ENCODE measurements around the gene TBX6. TPM values are rescaled to one million over a fixed set of nuclear protein-coding genes. Genes with fewer than 3 reads are reported as not detected.
"Not testable (repeated sequence)": the region's sequence is repeated elsewhere in the genome, so short reads cannot be mapped to it uniquely, and the experiment has no call there.

Gene TBX6
- total RNA-seq, 1 experiment from 2014 or later = 1.8 TPM

DNA sequence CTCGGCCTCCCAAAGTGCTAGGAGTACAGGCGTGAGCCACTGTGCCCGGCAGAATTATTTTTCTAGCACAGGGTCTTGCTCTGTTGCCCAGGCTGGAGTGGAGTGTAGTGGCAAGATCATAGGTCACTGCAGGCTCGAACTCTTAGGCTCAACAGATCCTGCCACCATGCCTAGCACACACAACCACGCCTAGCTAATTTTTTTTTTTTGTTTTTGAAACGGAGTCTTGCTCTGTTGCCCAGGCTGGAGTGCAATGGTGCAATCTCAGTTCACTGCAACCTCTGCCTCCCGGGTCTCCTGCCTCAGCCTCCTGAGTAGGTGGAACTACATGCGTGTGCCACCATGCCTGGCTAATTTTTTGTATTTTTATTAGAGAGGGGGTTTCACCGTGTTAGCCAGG lies 34.0 kb upstream of the TBX6 start:
- not testable (repeated sequence) for H3K9me3 ChIP-seq (ENCODE audit: low read length); DNase-seq; H3K36me3 ChIP-seq (ENCODE audit: insufficient read depth, low read length); H2AFZ ChIP-seq (ENCODE audit: low read length); H4K20me1 ChIP-seq (ENCODE audit: insufficient read depth, low read depth, low read length); H3K9ac ChIP-seq (ENCODE audit: low read length); H3K9me2 ChIP-seq (replicated peaks; ENCODE audit: insufficient read depth, low read length); H3K27me3 ChIP-seq (ENCODE audit: low read length); H3K4me2 ChIP-seq (ENCODE audit: low read depth, low read length, poor library complexity, severe bottlenecking); H3K4me3 ChIP-seq (ENCODE audit: low read length); H3K27ac ChIP-seq (ENCODE audit: low read length)
- Histone ChIP-seq H3K79me2 (ENCODE audit: low read length) (peaks cover 11% of the 10 kb centered on the region), H3K4me1 (ENCODE audit: low read length) (peaks cover 14% of the 10 kb centered on the region)

DNA sequence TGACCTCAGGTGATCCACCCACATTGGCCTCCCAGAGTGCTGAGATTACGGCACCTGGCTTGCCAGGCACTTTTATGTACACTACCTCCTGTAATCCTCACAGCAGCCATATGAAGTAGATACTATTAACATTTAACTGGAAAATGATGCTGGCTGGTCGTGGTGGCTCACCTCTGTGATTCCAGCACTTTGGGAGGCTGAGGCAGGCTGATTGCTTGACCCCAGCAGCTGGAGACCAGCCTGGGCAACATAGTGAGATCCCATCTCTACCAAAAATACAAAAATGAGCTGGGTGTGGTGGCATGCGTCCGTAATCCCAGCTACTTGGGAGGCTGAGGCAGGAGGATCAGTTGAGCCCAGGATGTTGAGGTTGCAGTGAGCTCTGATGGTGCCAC lies 33.3 kb upstream of the TBX6 start:
- Histone ChIP-seq H3K36me3 (ENCODE audit: insufficient read depth, low read length) (no peaks in the 10 kb centered on the region), H3K9ac (ENCODE audit: low read length) (no peak overlapping the region), H3K27ac (ENCODE audit: low read length) (no peak overlapping the region), H4K20me1 (ENCODE audit: insufficient read depth, low read depth, low read length) (no peaks in the 10 kb centered on the region), H3K27me3 (ENCODE audit: low read length) (no peaks in the 10 kb centered on the region), H3K4me2 (ENCODE audit: low read depth, low read length, poor library complexity, severe bottlenecking) (no peak overlapping the region), H3K79me2 (ENCODE audit: low read length) (peaks cover 11% of the 10 kb centered on the region), H3K9me2 (replicated peaks; ENCODE audit: insufficient read depth, low read length) (no peaks in the 10 kb centered on the region), H3K4me3 (ENCODE audit: low read length) (no peak overlapping the region), H3K9me3 (ENCODE audit: low read length) (no peaks in the 10 kb centered on the region), H2AFZ (ENCODE audit: low read length) (no peak overlapping the region), H3K4me1 (ENCODE audit: low read length) (peaks cover 14% of the 10 kb centered on the region)
- no peak for DNase-seq

DNA sequence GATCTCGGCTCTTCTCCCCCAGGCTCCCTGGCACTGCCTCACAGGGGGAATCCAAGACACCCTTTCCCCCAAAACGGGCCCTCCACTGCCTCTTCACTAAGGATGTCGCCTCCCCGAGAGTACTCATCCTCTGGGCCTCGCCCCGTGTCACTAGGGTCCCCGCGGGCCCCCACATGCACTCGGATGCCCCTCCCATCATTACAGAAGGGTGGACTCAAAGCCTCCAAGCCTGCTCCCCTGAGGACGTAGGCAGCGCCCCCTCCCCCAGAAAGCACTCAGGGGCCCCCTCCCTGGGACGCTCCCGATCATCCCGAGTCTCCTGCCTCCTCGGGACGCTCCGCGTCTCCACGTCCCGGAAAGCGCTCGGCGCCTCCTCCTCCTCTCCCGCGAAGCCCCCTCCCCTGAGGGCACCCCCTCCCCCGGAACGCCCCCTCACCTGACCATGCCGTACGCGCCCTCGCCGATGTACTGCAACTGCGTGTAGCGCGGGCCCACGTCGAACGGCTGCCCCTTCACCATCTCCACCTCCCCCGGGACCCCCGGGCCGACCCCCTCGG lies 31.0 kb upstream of the TBX6 start:
- Histone ChIP-seq H3K79me2 (ENCODE audit: low read length) (peaks cover 11% of the 10 kb centered on the region), H4K20me1 (ENCODE audit: insufficient read depth, low read depth, low read length) (no peaks in the 10 kb centered on the region), H3K4me1 (ENCODE audit: low read length) (peaks cover 14% of the 10 kb centered on the region), H2AFZ (ENCODE audit: low read length) (peak overlapping the region; percentile 12; the same call in 1 of the 2 replicates), H3K9ac (ENCODE audit: low read length) (peak overlapping the region; percentile 88), H3K4me2 (ENCODE audit: low read depth, low read length, poor library complexity, severe bottlenecking) (peak overlapping the region; percentile 96), H3K9me3 (ENCODE audit: low read length) (no peaks in the 10 kb centered on the region), H3K9me2 (replicated peaks; ENCODE audit: insufficient read depth, low read length) (no peaks in the 10 kb centered on the region), H3K36me3 (ENCODE audit: insufficient read depth, low read length) (peaks cover 3% of the 10 kb centered on the region; the same call in 1 of the 2 replicates), H3K27ac (ENCODE audit: low read length) (peak overlapping the region; percentile 71), H3K27me3 (ENCODE audit: low read length) (no peaks in the 10 kb centered on the region), H3K4me3 (ENCODE audit: low read length) (peak overlapping the region; percentile 73)
- peak; percentile 74 for DNase-seq

DNA sequence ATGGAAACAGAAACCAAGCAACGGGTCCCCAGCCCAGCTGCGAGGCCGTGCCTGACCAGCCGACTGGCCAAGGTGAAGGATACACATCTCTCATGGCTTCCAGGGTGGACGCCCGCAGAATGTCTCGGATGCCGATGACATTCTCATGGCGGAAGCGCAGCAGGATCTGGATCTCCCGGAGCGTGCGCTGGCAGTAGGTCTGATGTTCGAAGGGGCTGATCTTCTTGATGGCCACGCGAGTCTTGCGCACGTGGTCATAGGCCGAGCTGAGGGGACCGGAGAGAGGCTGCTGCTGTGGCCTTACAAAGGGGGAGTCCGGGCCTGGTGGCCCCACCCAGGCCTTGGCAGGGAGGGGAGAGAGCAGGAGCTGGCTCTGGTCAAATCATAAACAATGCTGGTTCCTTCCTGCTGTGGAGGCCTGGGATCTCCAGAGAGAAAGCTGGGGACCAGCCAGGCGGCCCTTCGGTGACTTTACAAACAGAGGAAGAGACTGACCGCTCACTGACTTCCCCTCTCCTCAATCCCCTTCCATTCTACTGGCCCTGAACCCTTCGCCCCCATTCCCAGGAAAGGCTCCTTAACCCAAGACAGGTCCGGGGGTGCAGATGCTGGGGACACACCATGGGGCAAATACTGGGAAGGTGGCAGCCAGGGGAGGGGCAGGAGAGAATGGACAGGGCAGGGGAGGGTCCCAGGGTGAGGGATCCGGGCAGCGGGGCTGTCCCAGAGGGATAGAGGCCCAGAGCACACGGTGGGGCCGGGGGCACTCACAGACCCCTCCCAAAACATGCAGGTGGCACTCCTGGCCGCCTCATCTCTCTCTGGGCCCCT lies 30.2 kb upstream of the TBX6 start:
- Histone ChIP-seq H3K4me2 (ENCODE audit: low read depth, low read length, poor library complexity, severe bottlenecking) (peak overlapping the region; percentile 96), H4K20me1 (ENCODE audit: insufficient read depth, low read depth, low read length) (no peaks in the 10 kb centered on the region), H3K4me1 (ENCODE audit: low read length) (peaks cover 14% of the 10 kb centered on the region), H3K27me3 (ENCODE audit: low read length) (no peaks in the 10 kb centered on the region), H3K27ac (ENCODE audit: low read length) (peak overlapping the region; percentile 71), H3K9me3 (ENCODE audit: low read length) (no peaks in the 10 kb centered on the region), H3K36me3 (ENCODE audit: insufficient read depth, low read length) (peaks cover 3% of the 10 kb centered on the region; the same call in 1 of the 2 replicates), H3K79me2 (ENCODE audit: low read length) (peaks cover 11% of the 10 kb centered on the region), H3K9ac (ENCODE audit: low read length) (peak overlapping the region; percentile 88), H2AFZ (ENCODE audit: low read length) (no peak overlapping the region), H3K9me2 (replicated peaks; ENCODE audit: insufficient read depth, low read length) (no peaks in the 10 kb centered on the region), H3K4me3 (ENCODE audit: low read length) (peak overlapping the region; percentile 73)
- no peak for DNase-seq

DNA sequence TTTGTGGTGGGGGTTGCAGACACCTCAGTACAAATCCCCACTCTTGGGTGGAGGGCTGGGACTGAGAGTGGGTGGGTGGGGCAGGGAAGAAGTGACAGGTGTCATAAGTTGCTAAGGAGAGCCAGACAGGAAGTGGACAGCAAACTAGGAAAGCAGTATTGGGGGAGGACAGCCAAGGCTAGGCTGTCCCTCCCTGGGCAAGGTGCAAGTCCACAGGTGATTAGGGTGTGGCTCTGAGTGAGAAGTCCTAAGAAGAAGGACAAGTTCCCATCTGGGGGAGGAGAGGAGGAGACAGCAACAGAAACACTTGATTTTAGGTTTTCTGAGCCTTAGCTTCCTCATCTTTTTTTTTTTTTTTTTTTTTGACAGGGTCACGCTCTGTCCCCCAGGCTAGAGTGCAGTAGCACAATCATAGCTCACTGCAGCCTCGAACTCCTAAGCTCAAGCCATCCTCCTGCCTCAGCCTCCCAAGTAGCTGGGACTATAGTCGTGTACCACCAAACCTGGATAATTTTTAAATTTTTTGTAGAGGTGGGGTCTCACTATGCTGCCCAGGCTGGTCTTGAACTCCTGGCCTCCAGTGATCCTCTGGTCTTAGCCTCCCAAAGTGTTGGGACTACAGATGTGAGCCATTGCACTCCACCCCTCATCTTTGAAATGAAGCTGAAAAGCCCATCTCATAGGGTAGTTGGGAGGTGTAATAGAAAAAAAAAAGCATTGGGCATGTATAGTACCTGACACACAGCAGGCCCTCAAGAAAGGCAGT lies 28.8 kb upstream of the TBX6 start:
- Histone ChIP-seq H3K79me2 (ENCODE audit: low read length) (peaks cover 11% of the 10 kb centered on the region), H3K9me2 (replicated peaks; ENCODE audit: insufficient read depth, low read length) (no peaks in the 10 kb centered on the region), H3K27ac (ENCODE audit: low read length) (no peak overlapping the region), H3K4me2 (ENCODE audit: low read depth, low read length, poor library complexity, severe bottlenecking) (no peak overlapping the region), H4K20me1 (ENCODE audit: insufficient read depth, low read depth, low read length) (no peaks in the 10 kb centered on the region), H3K9me3 (ENCODE audit: low read length) (no peaks in the 10 kb centered on the region), H2AFZ (ENCODE audit: low read length) (no peak overlapping the region), H3K4me1 (ENCODE audit: low read length) (peaks cover 14% of the 10 kb centered on the region), H3K36me3 (ENCODE audit: insufficient read depth, low read length) (peaks cover 3% of the 10 kb centered on the region; the same call in 1 of the 2 replicates), H3K4me3 (ENCODE audit: low read length) (no peak overlapping the region), H3K9ac (ENCODE audit: low read length) (no peak overlapping the region), H3K27me3 (ENCODE audit: low read length) (no peaks in the 10 kb centered on the region)
- DNase-seq = no peak

DNA sequence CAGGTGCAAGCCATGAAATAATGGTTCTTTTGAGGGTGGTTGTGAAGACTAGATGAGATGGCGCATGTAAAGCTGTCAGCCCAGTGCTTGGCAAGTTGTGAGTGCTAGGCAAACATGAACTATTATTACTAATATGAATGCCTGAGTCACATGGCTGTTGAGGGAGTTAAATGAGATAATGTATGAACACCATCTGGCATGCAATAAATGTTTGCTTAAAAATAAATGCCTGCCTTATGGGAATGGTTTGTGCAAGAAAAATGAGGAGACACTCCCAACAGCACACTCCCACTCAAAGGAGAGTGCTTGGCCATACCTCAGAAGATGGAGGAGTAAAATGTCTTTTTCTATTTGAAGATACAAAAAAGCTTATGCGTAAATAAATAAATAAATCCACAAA lies 27.7 kb upstream of the TBX6 start:
- Histone ChIP-seq H3K36me3 (ENCODE audit: insufficient read depth, low read length) (peaks cover 3% of the 10 kb centered on the region; the same call in 1 of the 2 replicates), H3K79me2 (ENCODE audit: low read length) (peaks cover 11% of the 10 kb centered on the region), H3K4me1 (ENCODE audit: low read length) (peaks cover 14% of the 10 kb centered on the region), H3K9me2 (replicated peaks; ENCODE audit: insufficient read depth, low read length) (no peaks in the 10 kb centered on the region), H3K4me2 (ENCODE audit: low read depth, low read length, poor library complexity, severe bottlenecking) (no peak overlapping the region), H2AFZ (ENCODE audit: low read length) (no peak overlapping the region), H3K9ac (ENCODE audit: low read length) (no peak overlapping the region), H3K4me3 (ENCODE audit: low read length) (no peak overlapping the region), H3K27ac (ENCODE audit: low read length) (no peak overlapping the region), H4K20me1 (ENCODE audit: insufficient read depth, low read depth, low read length) (no peaks in the 10 kb centered on the region), H3K27me3 (ENCODE audit: low read length) (no peaks in the 10 kb centered on the region), H3K9me3 (ENCODE audit: low read length) (no peaks in the 10 kb centered on the region)
- DNase-seq = no peak

DNA sequence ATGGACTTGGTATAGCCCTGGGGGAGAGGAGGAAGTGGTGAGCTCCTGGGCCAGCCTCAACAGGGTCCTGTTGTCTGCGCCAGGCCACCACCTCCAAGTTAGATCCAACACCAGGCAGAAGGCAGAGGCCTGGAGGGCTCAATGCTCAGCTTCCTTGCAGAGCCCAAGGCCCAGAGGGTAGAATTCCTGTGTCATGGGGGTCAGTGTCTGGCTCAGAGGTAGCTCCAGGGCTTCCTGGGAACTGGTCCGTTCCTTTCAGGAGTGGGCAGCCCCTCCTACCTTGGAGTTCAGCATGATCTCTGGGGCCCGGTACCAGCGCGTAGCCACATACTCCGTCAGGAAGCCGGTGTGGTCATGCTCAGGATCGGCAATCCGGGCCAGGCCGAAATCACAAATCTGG lies 26.0 kb upstream of the TBX6 start:
- Histone ChIP-seq H3K27me3 (ENCODE audit: low read length) (no peaks in the 10 kb centered on the region), H3K4me1 (ENCODE audit: low read length) (peaks cover 8% of the 10 kb centered on the region), H3K4me3 (ENCODE audit: low read length) (no peak overlapping the region), H3K9ac (ENCODE audit: low read length) (no peak overlapping the region), H3K27ac (ENCODE audit: low read length) (no peak overlapping the region), H3K79me2 (ENCODE audit: low read length) (peaks cover 10% of the 10 kb centered on the region), H3K9me2 (replicated peaks; ENCODE audit: insufficient read depth, low read length) (no peaks in the 10 kb centered on the region), H3K4me2 (ENCODE audit: low read depth, low read length, poor library complexity, severe bottlenecking) (no peak overlapping the region), H3K36me3 (ENCODE audit: insufficient read depth, low read length) (peaks cover 3% of the 10 kb centered on the region; the same call in 1 of the 2 replicates), H4K20me1 (ENCODE audit: insufficient read depth, low read depth, low read length) (no peaks in the 10 kb centered on the region), H3K9me3 (ENCODE audit: low read length) (no peaks in the 10 kb centered on the region), H2AFZ (ENCODE audit: low read length) (no peak overlapping the region)
- DNase-seq = no peak
